Measurements from ENCODE around the gene PTPN20. TPM values are rescaled to one million over a fixed set of nuclear protein-coding genes. Genes with fewer than 3 reads are reported as not detected.

Gene PTPN20
- total RNA-seq, 1 experiment from 2014 or later, result not detected

DNA sequence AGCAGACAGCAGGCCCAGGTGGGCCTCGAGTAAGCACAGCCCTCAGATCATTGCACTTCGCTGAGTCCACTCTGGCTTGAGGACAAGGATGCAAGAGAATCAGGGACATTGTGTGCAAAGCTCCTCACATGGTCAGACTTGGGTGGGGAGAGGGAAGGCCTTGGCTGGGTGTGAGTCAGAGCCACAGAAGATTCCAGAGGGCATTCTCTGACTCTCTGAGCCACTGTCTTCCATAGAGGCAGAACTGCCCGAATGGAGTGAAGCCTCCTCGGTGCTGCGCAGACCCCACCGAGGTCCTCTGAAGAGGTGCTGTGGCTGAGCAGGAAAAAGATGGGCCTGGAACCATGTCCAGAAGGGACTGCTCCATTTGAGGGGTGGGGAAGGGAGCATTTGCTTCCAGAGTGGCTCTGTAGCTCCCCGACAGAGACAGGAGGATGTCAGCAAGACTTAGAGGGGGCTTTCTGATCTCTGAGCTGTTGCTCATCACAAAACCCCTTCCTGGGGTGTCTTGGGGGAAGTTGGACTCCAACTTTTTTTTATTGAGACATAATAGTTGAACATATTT is 120.8 kb downstream of the PTPN20 start:
- Histone ChIP-seq H3K9me3 (no peaks in the 10 kb centered on the region), H3K4me3 (ENCODE audit: low read depth, low read length) (no peak overlapping the region), H3K36me3 (ENCODE audit: control insufficient read depth, insufficient read depth, low read length) (no peaks in the 10 kb centered on the region), H3K27me3 (replicated peaks; ENCODE audit: control insufficient read depth, insufficient read depth, low read length) (no peaks in the 10 kb centered on the region), H3K4me1 (no peaks in the 10 kb centered on the region)
- no peaks in the 10 kb centered on the region for H3K36me3 Mint-ChIP-seq (ENCODE audit: insufficient read depth, unreplicated experiment)
- H3K9me3 Mint-ChIP-seq (ENCODE audit: unreplicated experiment), result no peaks in the 10 kb centered on the region
- no peak overlapping the region for H3K27ac Mint-ChIP-seq (ENCODE audit: unreplicated experiment)
- ChIA-PET CTCF (interaction anchor here (0.9 to 1.2 kb wide), 3 partner anchors 13 to 280 kb away, joined by 3 to 5 read pairs (median 5); no protein-coding TSS in a partner anchor), POLR2A (no interaction called here)
- no TSS peak for BruUV-seq (replicated peaks)
- intact Hi-C loops (cut with micrococcal nuclease; ENCODE audit: unreplicated experiment), result no loop called here
- peak in 1 of 2 experiments; percentile 28 for DNase-seq
- H3K4me1 Mint-ChIP-seq (ENCODE audit: low read depth, unreplicated experiment), result no peaks in the 10 kb centered on the region
- H3K4me3 Mint-ChIP-seq (ENCODE audit: unreplicated experiment), result no peak overlapping the region
- peaks cover 19% of the 10 kb centered on the region for H3K27me3 Mint-ChIP-seq (ENCODE audit: insufficient read depth, unreplicated experiment)
- no peak for TF ChIP-seq CTCF (IDR thresholded peaks at IDR 0.05; ENCODE audit: insufficient read depth in 1 of 2, low read depth in 1 of 2, low read length in 1 of 2, severe bottlenecking in 1 of 2, unreplicated experiment in 1 of 2)

DNA sequence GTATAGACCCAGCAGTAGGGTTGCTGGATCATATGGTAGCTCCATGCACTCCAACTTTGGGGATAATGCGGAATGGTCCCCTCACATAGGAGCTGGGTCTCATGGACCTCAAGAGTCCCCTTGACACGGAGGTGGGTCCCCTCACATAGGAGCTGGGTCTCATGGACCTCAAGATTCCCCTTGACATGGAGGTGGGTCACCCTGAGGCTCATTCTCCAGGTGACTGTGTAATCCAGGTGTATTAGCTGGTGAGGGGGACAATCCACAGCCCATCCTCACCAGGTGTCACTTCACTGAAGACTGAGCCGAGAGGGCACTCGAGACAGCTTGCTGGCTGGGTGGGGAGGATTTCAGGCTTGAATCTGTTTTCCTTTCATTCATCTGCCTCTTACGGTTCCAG is 121.9 kb downstream of the PTPN20 start:
- Mint-ChIP-seq H3K27ac (ENCODE audit: unreplicated experiment) (no peak overlapping the region), H3K4me1 (ENCODE audit: low read depth, unreplicated experiment) (no peaks in the 10 kb centered on the region)
- POLR2A ChIA-PET, result no interaction called here

DNA sequence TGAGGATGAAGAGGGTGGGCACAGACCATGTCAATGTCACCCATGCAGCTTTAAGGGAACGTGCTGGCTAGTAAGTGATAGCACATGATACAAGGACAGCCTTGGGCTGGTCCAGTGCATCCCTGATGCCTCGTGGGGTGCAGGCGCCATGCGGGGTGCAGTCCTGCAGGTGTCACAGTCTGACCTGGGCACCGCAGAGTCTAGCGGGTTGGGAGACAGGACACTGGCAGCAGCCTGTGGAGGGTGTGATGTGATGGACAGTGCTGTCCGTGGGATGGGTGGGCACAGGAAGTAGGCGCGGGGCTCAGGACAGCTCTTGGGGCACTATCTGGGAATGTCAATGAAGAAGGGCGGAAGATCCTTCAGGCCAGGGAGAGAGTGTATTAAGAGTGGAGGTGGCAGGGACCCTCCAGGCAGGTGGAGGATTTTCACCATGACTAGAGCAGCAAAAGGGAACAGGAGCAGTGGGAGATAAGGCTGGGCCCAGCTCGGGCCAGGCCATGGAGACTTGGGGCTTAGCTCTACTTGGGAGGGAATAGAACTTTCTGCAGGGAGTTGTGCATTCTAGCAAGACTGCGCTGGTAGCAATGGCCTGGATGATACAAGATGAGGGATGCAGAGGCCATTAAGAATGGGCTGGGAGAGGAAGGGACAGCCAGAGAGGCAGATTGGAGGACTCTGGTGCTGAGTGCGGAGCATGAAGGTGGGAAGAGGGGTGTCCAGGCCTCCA is 122.5 kb downstream of the PTPN20 start:
- H3K9me3 Mint-ChIP-seq (ENCODE audit: unreplicated experiment), result no peaks in the 10 kb centered on the region
- no peaks in the 10 kb centered on the region for H3K4me1 Mint-ChIP-seq (ENCODE audit: low read depth, unreplicated experiment)
- no peak overlapping the region for H3K27ac Mint-ChIP-seq (ENCODE audit: unreplicated experiment)
- ChIA-PET POLR2A (no interaction called here), CTCF (interaction anchor here (1.0 to 1.5 kb wide), 2 partner anchors 9 to 14 kb away, joined by 4 read pairs; no protein-coding TSS in a partner anchor)
- peaks cover 1% of the 10 kb centered on the region for H3K4me1 ChIP-seq
- H3K27me3 Mint-ChIP-seq (ENCODE audit: insufficient read depth, unreplicated experiment), result peaks cover 19% of the 10 kb centered on the region
- no peak overlapping the region for H3K4me3 ChIP-seq (ENCODE audit: low read depth, low read length)
- no peaks in the 10 kb centered on the region for H3K9me3 ChIP-seq
- no peaks in the 10 kb centered on the region for H3K36me3 Mint-ChIP-seq (ENCODE audit: insufficient read depth, unreplicated experiment)
- intact Hi-C loops (cut with micrococcal nuclease; ENCODE audit: unreplicated experiment), result no loop called here
- no peak overlapping the region for H3K4me3 Mint-ChIP-seq (ENCODE audit: unreplicated experiment)
- H3K27me3 ChIP-seq (replicated peaks; ENCODE audit: control insufficient read depth, insufficient read depth, low read length), result no peaks in the 10 kb centered on the region
- BruUV-seq (replicated peaks), result no TSS peak
- DNase-seq, result peak in 1 of 2 experiments; percentile 29
- H3K36me3 ChIP-seq (ENCODE audit: control insufficient read depth, insufficient read depth, low read length), result no peaks in the 10 kb centered on the region
- no peak for TF ChIP-seq CTCF (IDR thresholded peaks at IDR 0.05; ENCODE audit: insufficient read depth in 1 of 2, low read depth in 1 of 2, low read length in 1 of 2, severe bottlenecking in 1 of 2, unreplicated experiment in 1 of 2)

More for the DNA sequence above, 121.9 kb downstream of the PTPN20 start:
- no peak overlapping the region for H3K4me3 ChIP-seq (ENCODE audit: low read depth, low read length)
- peak in 1 of 2 experiments; percentile 22 for DNase-seq
- no peaks in the 10 kb centered on the region for H3K27me3 ChIP-seq (replicated peaks; ENCODE audit: control insufficient read depth, insufficient read depth, low read length)
- Mint-ChIP-seq H3K9me3 (ENCODE audit: unreplicated experiment) (no peaks in the 10 kb centered on the region), H3K4me3 (ENCODE audit: unreplicated experiment) (no peak overlapping the region), H3K36me3 (ENCODE audit: insufficient read depth, unreplicated experiment) (no peaks in the 10 kb centered on the region), H3K27me3 (ENCODE audit: insufficient read depth, unreplicated experiment) (peaks cover 19% of the 10 kb centered on the region)
- no peak for TF ChIP-seq CTCF (IDR thresholded peaks at IDR 0.05; ENCODE audit: insufficient read depth in 1 of 2, low read depth in 1 of 2, low read length in 1 of 2, severe bottlenecking in 1 of 2, unreplicated experiment in 1 of 2)
- no peaks in the 10 kb centered on the region for H3K9me3 ChIP-seq
- BruUV-seq (replicated peaks), result no TSS peak
- H3K36me3 ChIP-seq (ENCODE audit: control insufficient read depth, insufficient read depth, low read length), result no peaks in the 10 kb centered on the region
- no peaks in the 10 kb centered on the region for H3K4me1 ChIP-seq
- intact Hi-C loops (cut with micrococcal nuclease; ENCODE audit: unreplicated experiment), result no loop called here
- CTCF ChIA-PET, result interaction anchor here (0.9 to 1.0 kb wide), 2 partner anchors 9 to 15 kb away, joined by 4 read pairs; no protein-coding TSS in a partner anchor

Data from Caco-2 (cell line).